Osteocyte (in vitro differentiated cells): ENCODE measurements around the gene MPZL1. TPM values are rescaled to one million over a fixed set of nuclear protein-coding genes. Genes with fewer than 3 reads are reported as not detected.
A peak's percentile ranks its signal among the peaks of the same experiment; 100 is the strongest.

ENCODE experiments used
- DNase-seq: peaks from one replicate; pipeline ENCODE4 v3.0.0; 2021; ENCODE audit warnings: mixed read lengths; ENCODE audit not compliant: unreplicated experiment; ENCODE audit errors: extremely low spot score
- H3K27ac Mint-ChIP-seq: one replicate; pipeline ENCODE4 v1.8.0; 2021; ENCODE audit warnings: mild to moderate bottlenecking, mixed read lengths; ENCODE audit not compliant: unreplicated experiment
- H3K27me3 Mint-ChIP-seq: one replicate; pipeline ENCODE4 v1.8.0; 2021; ENCODE audit warnings: mixed read lengths; ENCODE audit not compliant: unreplicated experiment
- H3K36me3 Mint-ChIP-seq: one replicate; pipeline ENCODE4 v1.8.0; 2021; ENCODE audit warnings: mixed read lengths; ENCODE audit not compliant: unreplicated experiment
- H3K4me1 Mint-ChIP-seq: one replicate; pipeline ENCODE4 v1.8.0; 2021; ENCODE audit warnings: mixed read lengths; ENCODE audit not compliant: unreplicated experiment
- H3K4me3 Mint-ChIP-seq: one replicate; pipeline ENCODE4 v1.8.0; 2021; ENCODE audit warnings: mild to moderate bottlenecking, moderate library complexity, mixed read lengths; ENCODE audit not compliant: unreplicated experiment
- H3K9me3 Mint-ChIP-seq: one replicate; pipeline ENCODE4 v1.8.0; 2021; ENCODE audit warnings: mixed read lengths; ENCODE audit not compliant: unreplicated experiment
- CTCF ChIP-seq: fragments of 200-600 bp; sonication (generic); IDR thresholded peaks from 2 replicates; pipeline ENCODE4 v1.5.0; 2021; ENCODE audit warnings: antibody characterized with exemption, mild to moderate bottlenecking, moderate library complexity
- total RNA-seq: library from RNA; stranded (reverse); gene quantifications from 2 replicates; pipeline ENCODE4 v1.2.1, GENCODE V29; 2021

Gene MPZL1
- total RNA-seq, 1 donor from 2014 or later = 155 TPM

GRCh38 chr1:167713330-167714081 lies 8.3 kb upstream of the MPZL1 start:
- no peak for TF ChIP-seq CTCF
- DNase-seq = peak; percentile 82
- Mint-ChIP-seq H3K36me3 (no peaks in the 10 kb centered on the region), H3K9me3 (no peaks in the 10 kb centered on the region), H3K27ac (peak overlapping the region; percentile 79), H3K4me3 (peak overlapping the region; percentile 82), H3K4me1 (peaks cover 17% of the 10 kb centered on the region), H3K27me3 (peaks cover 2% of the 10 kb centered on the region)

GRCh38 chr1:167714098-167714438 lies 7.7 kb upstream of the MPZL1 start:
- DNase-seq = peak; percentile 93
- Mint-ChIP-seq H3K9me3 (no peaks in the 10 kb centered on the region), H3K27me3 (peaks cover 2% of the 10 kb centered on the region), H3K36me3 (no peaks in the 10 kb centered on the region), H3K4me1 (peaks cover 13% of the 10 kb centered on the region), H3K27ac (peak overlapping the region; percentile 79), H3K4me3 (peak overlapping the region; percentile 82)
- TF ChIP-seq CTCF = no peak

GRCh38 chr1:167714439-167715156 lies 7.2 kb upstream of the MPZL1 start:
- H3K27me3 Mint-ChIP-seq = no peaks in the 10 kb centered on the region
- H3K27ac Mint-ChIP-seq = peak overlapping the region; percentile 91
- H3K9me3 Mint-ChIP-seq = no peaks in the 10 kb centered on the region
- peak overlapping the region; percentile 82 for H3K4me3 Mint-ChIP-seq
- peak; percentile 94 for DNase-seq
- H3K36me3 Mint-ChIP-seq = no peaks in the 10 kb centered on the region
- peaks cover 12% of the 10 kb centered on the region for H3K4me1 Mint-ChIP-seq
- no peak for TF ChIP-seq CTCF

GRCh38 chr1:167715157-167715999 lies 6.4 kb upstream of the MPZL1 start:
- Mint-ChIP-seq H3K4me1 (peaks cover 12% of the 10 kb centered on the region), H3K36me3 (no peaks in the 10 kb centered on the region), H3K9me3 (no peaks in the 10 kb centered on the region), H3K4me3 (peak overlapping the region; percentile 82), H3K27me3 (no peaks in the 10 kb centered on the region), H3K27ac (peak overlapping the region; percentile 91)
- TF ChIP-seq CTCF = peak; percentile 91
- peak; percentile 93 for DNase-seq

GRCh38 chr1:167716000-167716271 lies 5.8 kb upstream of the MPZL1 start:
- DNase-seq = no peak
- TF ChIP-seq CTCF = no peak
- H3K27me3 Mint-ChIP-seq = no peaks in the 10 kb centered on the region
- H3K36me3 Mint-ChIP-seq = no peaks in the 10 kb centered on the region
- peak overlapping the region; percentile 91 for H3K27ac Mint-ChIP-seq
- no peaks in the 10 kb centered on the region for H3K9me3 Mint-ChIP-seq
- peaks cover 17% of the 10 kb centered on the region for H3K4me1 Mint-ChIP-seq
- peak overlapping the region; percentile 82 for H3K4me3 Mint-ChIP-seq
